ENCODE measurements around the gene RNF115. TPM values are rescaled to one million over a fixed set of nuclear protein-coding genes. Genes with fewer than 3 reads are reported as not detected.
A peak's percentile ranks its signal among the peaks of the same experiment; 100 is the strongest.

RNF115 gene
- polyA plus RNA-seq, 2 of the 4 experiments (the other 2 are of a cell fraction), result 8.5 to 18.8 TPM

DNA sequence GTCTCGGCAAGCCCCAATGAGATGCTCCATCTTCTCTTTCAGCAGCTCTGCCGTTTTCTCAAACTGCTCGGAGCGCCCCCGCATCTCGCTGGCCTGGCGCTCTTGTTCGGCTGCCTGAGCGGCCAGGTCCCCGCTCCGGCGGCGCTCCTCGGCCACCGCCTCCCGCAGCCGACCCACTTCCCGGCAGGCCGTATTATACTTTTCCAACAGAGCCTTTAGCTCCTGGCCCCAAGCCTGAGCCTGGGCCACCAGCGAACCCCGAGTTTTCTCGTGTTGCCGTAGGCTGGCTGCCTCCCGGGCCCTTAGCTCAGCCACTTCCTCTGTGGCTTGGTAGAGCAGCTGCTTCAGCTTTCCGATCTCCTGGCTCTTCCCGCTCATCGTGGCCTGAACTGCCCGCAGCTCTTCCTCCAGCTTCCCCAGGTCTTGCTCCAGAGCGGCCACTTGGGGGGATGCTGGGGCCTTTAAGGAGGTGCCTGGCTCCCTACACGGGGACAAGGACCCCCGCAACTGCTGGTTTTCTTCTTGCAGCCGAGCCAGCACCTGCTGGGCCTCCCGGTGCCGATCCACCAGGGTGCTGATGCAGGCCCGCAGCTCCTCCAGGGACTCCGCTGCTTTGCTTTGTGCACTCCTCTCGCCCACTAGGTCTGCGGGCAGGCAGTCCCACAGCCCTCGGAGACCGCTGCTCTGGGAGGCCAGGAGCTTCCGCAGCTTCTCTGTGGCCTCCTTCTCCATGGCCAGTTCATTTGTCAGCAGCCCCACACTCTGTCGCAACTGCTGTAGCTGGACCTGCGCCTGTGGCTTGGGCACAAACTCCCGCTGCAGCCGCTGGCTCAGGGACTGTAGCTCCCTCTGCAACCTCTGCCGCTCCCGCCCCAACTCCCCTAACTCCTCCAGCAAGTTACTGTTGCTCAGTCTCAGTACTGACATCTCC is 48.4 kb upstream of the RNF115 start:
- Histone ChIP-seq H3K4me2 (no peak overlapping the region), H3K9me3 (no peaks in the 10 kb centered on the region), H3K27ac (no peak overlapping the region), H3K4me1 (no peaks in the 10 kb centered on the region), H3K4me3 (no peak overlapping the region)
- FAIRE-seq (no peak), ATAC-seq (peak in 1 of 2 experiments; percentile 22; a peak in 2 of 6 replicates), DNase-seq (ENCODE audit: low read depth in 1 of 2, low spot score in 1 of 2) (no peak)
- TF ChIP-seq POLR2AphosphoS2 (conservative IDR thresholded peaks at IDR 0.05; ENCODE audit: low read length) (no peak), MAX (IDR thresholded peaks at IDR 0.05) (no peak)
- 88% methylated on average over 46 of the region's 47 CpGs for WGBS (ENCODE audit: missing lambda C conversion rate)
- CTCF ChIA-PET, result interaction anchor here (0.8 to 3.7 kb wide), 10 partner anchors 8 to 135 kb away, joined by 3 to 19 read pairs (median 5); partner anchors contain the start of gene NUDT17
- POLR2A ChIA-PET, result interaction anchor here (0.9 kb wide), 1 partner anchor 55 kb away, joined by 4 read pairs; the partner anchor contains the start of gene RBM8A

GRCh38 chr1:145868232-145868631 is 44.3 kb upstream of the RNF115 start:
- 52% methylated on average over 4 of the region's 4 CpGs for WGBS (ENCODE audit: missing lambda C conversion rate)
- TF ChIP-seq MYC (IDR thresholded peaks at IDR 0.05; ENCODE audit: borderline replicate concordance, low read length), result no peak
- TF ChIP-seq FOXS1 (CRISPR knock-in tag; IDR thresholded peaks at IDR 0.05), result no peak
- no peak for TF ChIP-seq CEBPB (IDR thresholded peaks at IDR 0.05)
- TF ChIP-seq NPAS2 (CRISPR knock-in tag; IDR thresholded peaks at IDR 0.05; ENCODE audit: borderline replicate concordance), result no peak
- TF ChIP-seq RNF2 (IDR thresholded peaks at IDR 0.05; ENCODE audit: borderline replicate concordance, low read depth), result no peak
- no peak for TF ChIP-seq JUN (IDR thresholded peaks at IDR 0.05)
- no peak for TF ChIP-seq NR3C1 (IDR thresholded peaks at IDR 0.05)
- TF ChIP-seq RCOR1 (IDR thresholded peaks at IDR 0.05; ENCODE audit: low read depth, low read length), result no peak
- TF ChIP-seq MAX (IDR thresholded peaks at IDR 0.05), result no peak
- TF ChIP-seq POLR2A (IDR thresholded peaks at IDR 0.05; ENCODE audit: low read length), result no peak
- TF ChIP-seq, protein P1, sequence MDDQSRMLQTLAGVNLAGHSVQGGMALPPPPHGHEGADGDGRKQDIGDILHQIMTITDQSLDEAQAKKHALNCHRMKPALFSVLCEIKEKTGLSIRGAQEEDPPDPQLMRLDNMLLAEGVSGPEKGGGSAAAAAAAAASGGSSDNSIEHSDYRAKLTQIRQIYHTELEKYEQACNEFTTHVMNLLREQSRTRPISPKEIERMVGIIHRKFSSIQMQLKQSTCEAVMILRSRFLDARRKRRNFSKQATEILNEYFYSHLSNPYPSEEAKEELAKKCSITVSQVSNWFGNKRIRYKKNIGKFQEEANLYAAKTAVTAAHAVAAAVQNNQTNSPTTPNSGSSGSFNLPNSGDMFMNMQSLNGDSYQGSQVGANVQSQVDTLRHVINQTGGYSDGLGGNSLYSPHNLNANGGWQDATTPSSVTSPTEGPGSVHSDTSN (IDR thresholded peaks at IDR 0.05), result no peak
- no peak for TF ChIP-seq JUNB (IDR thresholded peaks at IDR 0.05)
- TF ChIP-seq CHD4 (IDR thresholded peaks at IDR 0.05; ENCODE audit: borderline replicate concordance), result no peak
- TF ChIP-seq E2F6 (IDR thresholded peaks at IDR 0.05; ENCODE audit: borderline replicate concordance, low read depth), result no peak
- TF ChIP-seq, protein P2, sequence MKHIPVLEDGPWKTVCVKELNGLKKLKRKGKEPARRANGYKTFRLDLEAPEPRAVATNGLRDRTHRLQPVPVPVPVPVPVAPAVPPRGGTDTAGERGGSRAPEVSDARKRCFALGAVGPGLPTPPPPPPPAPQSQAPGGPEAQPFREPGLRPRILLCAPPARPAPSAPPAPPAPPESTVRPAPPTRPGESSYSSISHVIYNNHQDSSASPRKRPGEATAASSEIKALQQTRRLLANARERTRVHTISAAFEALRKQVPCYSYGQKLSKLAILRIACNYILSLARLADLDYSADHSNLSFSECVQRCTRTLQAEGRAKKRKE (CRISPR knock-in tag; IDR thresholded peaks at IDR 0.05; ENCODE audit: low read depth), result no peak
- no peak for TF ChIP-seq TFCP2L1 (CRISPR knock-in tag; IDR thresholded peaks at IDR 0.05)
- TF ChIP-seq, protein P3, sequence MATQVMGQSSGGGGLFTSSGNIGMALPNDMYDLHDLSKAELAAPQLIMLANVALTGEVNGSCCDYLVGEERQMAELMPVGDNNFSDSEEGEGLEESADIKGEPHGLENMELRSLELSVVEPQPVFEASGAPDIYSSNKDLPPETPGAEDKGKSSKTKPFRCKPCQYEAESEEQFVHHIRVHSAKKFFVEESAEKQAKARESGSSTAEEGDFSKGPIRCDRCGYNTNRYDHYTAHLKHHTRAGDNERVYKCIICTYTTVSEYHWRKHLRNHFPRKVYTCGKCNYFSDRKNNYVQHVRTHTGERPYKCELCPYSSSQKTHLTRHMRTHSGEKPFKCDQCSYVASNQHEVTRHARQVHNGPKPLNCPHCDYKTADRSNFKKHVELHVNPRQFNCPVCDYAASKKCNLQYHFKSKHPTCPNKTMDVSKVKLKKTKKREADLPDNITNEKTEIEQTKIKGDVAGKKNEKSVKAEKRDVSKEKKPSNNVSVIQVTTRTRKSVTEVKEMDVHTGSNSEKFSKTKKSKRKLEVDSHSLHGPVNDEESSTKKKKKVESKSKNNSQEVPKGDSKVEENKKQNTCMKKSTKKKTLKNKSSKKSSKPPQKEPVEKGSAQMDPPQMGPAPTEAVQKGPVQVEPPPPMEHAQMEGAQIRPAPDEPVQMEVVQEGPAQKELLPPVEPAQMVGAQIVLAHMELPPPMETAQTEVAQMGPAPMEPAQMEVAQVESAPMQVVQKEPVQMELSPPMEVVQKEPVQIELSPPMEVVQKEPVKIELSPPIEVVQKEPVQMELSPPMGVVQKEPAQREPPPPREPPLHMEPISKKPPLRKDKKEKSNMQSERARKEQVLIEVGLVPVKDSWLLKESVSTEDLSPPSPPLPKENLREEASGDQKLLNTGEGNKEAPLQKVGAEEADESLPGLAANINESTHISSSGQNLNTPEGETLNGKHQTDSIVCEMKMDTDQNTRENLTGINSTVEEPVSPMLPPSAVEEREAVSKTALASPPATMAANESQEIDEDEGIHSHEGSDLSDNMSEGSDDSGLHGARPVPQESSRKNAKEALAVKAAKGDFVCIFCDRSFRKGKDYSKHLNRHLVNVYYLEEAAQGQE (IDR thresholded peaks at IDR 0.05), result no peak
- Histone ChIP-seq H3K4me3 (no peak overlapping the region), H3K9me3 (no peaks in the 10 kb centered on the region), H3K4me1 (no peaks in the 10 kb centered on the region), H3K27ac (no peak overlapping the region), H3K4me2 (no peak overlapping the region)
- POLR2A ChIA-PET, result no interaction called here
- no peak for DNase-seq (ENCODE audit: low read depth in 1 of 2, low spot score in 1 of 2)
- FAIRE-seq, result no peak
- CTCF ChIA-PET, result interaction anchor here (0.8 to 1.7 kb wide), 6 partner anchors 13 to 109 kb away, joined by 3 to 6 read pairs (median 4); partner anchors contain the start of genes ITGA10 and NUDT17
- no peak for ATAC-seq

Data from A549 (cell line).